Right ventricle myocardium superior (tissue), 1 donor: Measurements from ENCODE around the gene BMP2. TPM values are rescaled to one million over a fixed set of nuclear protein-coding genes. Genes with fewer than 3 reads are reported as not detected.

Experiments used
- ATAC-seq: fragments of 200-7000 bp; cut with Tn5 transposase; one replicate; pipeline ENCODE4 v1.9.1; 2020; ENCODE audit warnings: mild to moderate bottlenecking; ENCODE audit not compliant: poor library complexity
- DNase-seq: peaks from one replicate; pipeline ENCODE4 v3.0.0-alpha.2; 2020
- intact Hi-C: fragments of 100-400 bp; cut with DNase I; formaldehyde crosslinking; loops from one replicate; pipeline ENCODE4 v1.11.2; 2022
- total RNA-seq: library from RNA; stranded (reverse); fragmentation: NEBNext Ultra II Directional; extraction: Animal tissue kit (Norgen Biotek cat#: 25700); gene quantifications from one replicate; pipeline ENCODE4 v1.2.1, GENCODE V29; 2021
- donor health status: DM: no; HTN: yes; CAD: no; lungs with severe emphysema.

BMP2 gene
- total RNA-seq, 1 donor from 2014 or later = 2.5 TPM

GRCh38 chr20:6765469-6766058, 1.9 kb upstream of the BMP2 start:
- DNase-seq = no peak
- no peak for ATAC-seq
- intact Hi-C loops = loop anchor here (10.0 kb wide), 1 partner anchor 131 kb away; no protein-coding TSS in a partner anchor

GRCh38 chr20:6766433-6766832, 1.1 kb upstream of the BMP2 start:
- ATAC-seq (no peak), DNase-seq (no peak)
- intact Hi-C loops = loop anchor here (10.0 kb wide), 1 partner anchor 132 kb away; no protein-coding TSS in a partner anchor

- ATAC-seq (no peak), DNase-seq (no peak)
- intact Hi-C loops = loop anchor here (10.0 kb wide), 1 partner anchor 132 kb away; no protein-coding TSS in a partner anchor
Observed at GRCh38 chr20:6767126-6767535, 355 bp upstream of the BMP2 start.

- ATAC-seq = peak; percentile 45
- peak; percentile 53 for DNase-seq
- intact Hi-C loops = loop anchor here (10.0 kb wide), 1 partner anchor 134 kb away; no protein-coding TSS in a partner anchor
Observed at GRCh38 chr20:6768228-6769140, 998 bp downstream of the BMP2 start.

- DNase-seq (peak; percentile 53), ATAC-seq (peak; percentile 14)
- intact Hi-C loops = loop anchor here (10.0 kb wide), 1 partner anchor 135 kb away; no protein-coding TSS in a partner anchor
Observed at GRCh38 chr20:6769903-6770785, 2.7 kb downstream of the BMP2 start.

GRCh38 chr20:6770786-6771100, 3.3 kb downstream of the BMP2 start:
- DNase-seq = no peak
- intact Hi-C loops = no loop called here
- ATAC-seq = no peak

GRCh38 chr20:6780433-6781190, 13.1 kb downstream of the BMP2 start:
- no peak for DNase-seq

DNA sequence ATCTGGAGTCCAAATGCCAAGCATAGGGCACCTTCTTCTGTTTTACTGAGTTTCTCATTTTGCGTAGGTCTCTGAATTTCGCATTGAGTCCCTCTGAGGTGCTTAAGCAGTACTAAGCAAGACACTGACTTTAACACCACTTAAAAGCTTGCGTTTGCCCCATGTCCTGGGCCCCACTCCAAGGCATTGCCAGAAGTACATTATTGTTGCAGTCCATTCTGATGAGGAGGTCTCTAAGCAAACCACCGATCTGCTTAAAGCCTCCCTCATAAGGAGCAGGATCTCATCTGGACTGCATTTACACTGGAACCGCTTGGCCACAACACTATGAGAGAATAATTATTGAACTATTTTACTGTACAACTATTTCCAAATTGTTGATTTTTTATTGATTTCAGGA, 16.3 kb downstream of the BMP2 start:
- DNase-seq (no peak), ATAC-seq (no peak)
- intact Hi-C loops = no loop called here

More at GRCh38 chr20:6780433-6781190, 13.1 kb downstream of the BMP2 start:
- intact Hi-C loops = no loop called here
- ATAC-seq = no peak

GRCh38 chr20:6784210-6784631, 16.7 kb downstream of the BMP2 start:
- ATAC-seq (no peak), DNase-seq (no peak)
- intact Hi-C loops = no loop called here

- no peak for ATAC-seq
- DNase-seq = no peak
- intact Hi-C loops = no loop called here
Observed at GRCh38 chr20:6784767-6785166, 17.3 kb downstream of the BMP2 start.

GRCh38 chr20:6786548-6786947, 19.1 kb downstream of the BMP2 start:
- no peak for DNase-seq
- intact Hi-C loops = no loop called here
- no peak for ATAC-seq

- intact Hi-C loops = no loop called here
- DNase-seq (no peak), ATAC-seq (no peak)
Observed at GRCh38 chr20:6792789-6793188, 25.3 kb downstream of the BMP2 start.

DNA sequence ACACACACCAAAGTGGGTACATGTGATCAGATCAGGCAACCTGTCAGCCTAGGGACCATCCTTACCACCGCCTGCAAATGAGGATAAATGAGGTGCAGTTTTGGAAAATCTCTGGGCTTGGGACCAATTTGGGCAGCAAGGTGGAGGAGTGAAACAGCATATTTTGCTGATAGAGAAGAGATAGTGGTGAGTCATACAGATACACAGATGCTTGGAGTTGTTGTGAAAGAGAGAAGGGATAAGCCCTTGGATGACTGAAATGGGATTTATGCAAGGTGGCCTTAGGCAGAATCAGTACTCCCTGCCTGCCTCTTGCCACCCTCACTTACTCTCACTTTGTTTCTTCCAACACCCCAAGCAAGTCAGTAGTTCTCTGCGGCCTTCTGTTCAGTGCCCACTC, 34.7 kb downstream of the BMP2 start:
- DNase-seq = no peak
- no peak for ATAC-seq
- intact Hi-C loops = no loop called here

GRCh38 chr20:6806275-6806674, 38.8 kb downstream of the BMP2 start:
- ATAC-seq (no peak), DNase-seq (no peak)
- intact Hi-C loops = no loop called here

GRCh38 chr20:6811262-6812035, 44.0 kb downstream of the BMP2 start:
- DNase-seq = no peak
- no peak for ATAC-seq
- intact Hi-C loops = no loop called here

DNA sequence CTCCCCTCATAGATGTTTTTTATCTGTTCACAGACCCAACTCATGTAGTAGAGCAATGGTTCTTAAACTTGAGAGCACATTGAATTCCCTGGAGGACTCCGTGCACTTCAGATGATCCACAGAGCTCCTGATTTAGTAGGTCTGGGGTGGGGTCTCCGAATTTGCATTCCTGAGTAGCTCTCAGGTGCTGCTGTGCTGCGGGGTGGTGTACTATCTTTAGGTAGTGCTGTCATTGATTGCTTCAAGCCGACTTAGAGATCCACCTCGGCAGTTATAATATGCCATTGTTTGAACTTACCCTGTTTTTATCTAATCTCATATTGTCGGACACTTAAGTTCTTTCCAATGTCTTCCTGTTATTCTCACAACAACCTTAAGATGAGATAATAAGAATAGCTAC, 45.0 kb downstream of the BMP2 start:
- DNase-seq = no peak
- intact Hi-C loops = no loop called here
- no peak for ATAC-seq

DNA sequence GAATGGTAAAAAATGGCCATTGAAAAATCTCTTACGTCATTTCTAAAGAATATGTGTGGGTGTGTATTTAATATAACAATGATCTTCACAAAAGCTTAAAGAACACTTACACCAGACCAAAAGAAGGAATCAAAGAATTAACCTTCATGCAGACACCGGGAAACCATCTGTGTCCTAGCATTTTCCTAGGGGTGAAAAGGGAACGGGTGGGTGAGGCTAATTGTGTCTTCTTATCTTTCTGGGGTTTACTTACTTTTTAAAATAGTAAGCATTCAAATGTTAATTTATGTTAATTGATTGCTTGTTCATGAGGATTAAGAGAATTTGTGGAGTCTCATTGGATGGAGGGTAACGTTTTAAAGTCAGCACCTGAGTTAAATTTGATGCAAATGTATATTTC, 47.5 kb downstream of the BMP2 start:
- DNase-seq (no peak), ATAC-seq (no peak)
- intact Hi-C loops = no loop called here
